GM10847 (cell line): ENCODE data around the gene MAP3K15.

Experiments used
- POLR2A ChIP-seq: IDR thresholded peaks from 2 replicates; pipeline ENCODE4 v1.6.1; 2011; ENCODE audit not compliant: insufficient read length; ENCODE audit errors: extremely low read depth

MAP3K15 gene, protein sequence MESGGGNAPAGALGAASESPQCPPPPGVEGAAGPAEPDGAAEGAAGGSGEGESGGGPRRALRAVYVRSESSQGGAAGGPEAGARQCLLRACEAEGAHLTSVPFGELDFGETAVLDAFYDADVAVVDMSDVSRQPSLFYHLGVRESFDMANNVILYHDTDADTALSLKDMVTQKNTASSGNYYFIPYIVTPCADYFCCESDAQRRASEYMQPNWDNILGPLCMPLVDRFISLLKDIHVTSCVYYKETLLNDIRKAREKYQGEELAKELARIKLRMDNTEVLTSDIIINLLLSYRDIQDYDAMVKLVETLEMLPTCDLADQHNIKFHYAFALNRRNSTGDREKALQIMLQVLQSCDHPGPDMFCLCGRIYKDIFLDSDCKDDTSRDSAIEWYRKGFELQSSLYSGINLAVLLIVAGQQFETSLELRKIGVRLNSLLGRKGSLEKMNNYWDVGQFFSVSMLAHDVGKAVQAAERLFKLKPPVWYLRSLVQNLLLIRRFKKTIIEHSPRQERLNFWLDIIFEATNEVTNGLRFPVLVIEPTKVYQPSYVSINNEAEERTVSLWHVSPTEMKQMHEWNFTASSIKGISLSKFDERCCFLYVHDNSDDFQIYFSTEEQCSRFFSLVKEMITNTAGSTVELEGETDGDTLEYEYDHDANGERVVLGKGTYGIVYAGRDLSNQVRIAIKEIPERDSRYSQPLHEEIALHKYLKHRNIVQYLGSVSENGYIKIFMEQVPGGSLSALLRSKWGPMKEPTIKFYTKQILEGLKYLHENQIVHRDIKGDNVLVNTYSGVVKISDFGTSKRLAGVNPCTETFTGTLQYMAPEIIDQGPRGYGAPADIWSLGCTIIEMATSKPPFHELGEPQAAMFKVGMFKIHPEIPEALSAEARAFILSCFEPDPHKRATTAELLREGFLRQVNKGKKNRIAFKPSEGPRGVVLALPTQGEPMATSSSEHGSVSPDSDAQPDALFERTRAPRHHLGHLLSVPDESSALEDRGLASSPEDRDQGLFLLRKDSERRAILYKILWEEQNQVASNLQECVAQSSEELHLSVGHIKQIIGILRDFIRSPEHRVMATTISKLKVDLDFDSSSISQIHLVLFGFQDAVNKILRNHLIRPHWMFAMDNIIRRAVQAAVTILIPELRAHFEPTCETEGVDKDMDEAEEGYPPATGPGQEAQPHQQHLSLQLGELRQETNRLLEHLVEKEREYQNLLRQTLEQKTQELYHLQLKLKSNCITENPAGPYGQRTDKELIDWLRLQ (N-terminal part only)

GRCh38 chrX:19514791-19515614 lies at the start of gene MAP3K15:
TSS of gene MAP3K15 (minus strand) at chrX:19515508. CDS start at chrX:19515261, 247 bp downstream.
- no peak for TF ChIP-seq POLR2A

DNA sequence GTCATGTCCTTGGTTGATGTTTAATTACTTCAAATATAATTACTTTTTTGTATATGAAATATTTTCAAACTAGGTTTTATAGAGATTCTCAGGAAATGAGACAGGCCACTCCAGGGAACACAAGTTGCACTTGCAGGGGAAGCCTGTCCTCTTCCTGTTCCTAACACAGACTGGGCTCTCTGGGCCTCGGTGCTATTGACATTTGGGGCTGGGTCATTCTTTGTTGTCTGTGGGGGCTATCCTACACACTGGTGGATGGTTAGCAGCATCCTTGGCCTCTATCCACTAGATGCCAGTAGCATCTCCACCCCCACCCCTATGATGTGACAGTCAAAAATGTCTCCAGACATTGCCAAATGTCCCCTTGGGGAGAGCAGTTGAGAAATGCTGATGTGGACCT lies 49.3 kb upstream of the MAP3K15 start:
- no peak for TF ChIP-seq POLR2A

DNA sequence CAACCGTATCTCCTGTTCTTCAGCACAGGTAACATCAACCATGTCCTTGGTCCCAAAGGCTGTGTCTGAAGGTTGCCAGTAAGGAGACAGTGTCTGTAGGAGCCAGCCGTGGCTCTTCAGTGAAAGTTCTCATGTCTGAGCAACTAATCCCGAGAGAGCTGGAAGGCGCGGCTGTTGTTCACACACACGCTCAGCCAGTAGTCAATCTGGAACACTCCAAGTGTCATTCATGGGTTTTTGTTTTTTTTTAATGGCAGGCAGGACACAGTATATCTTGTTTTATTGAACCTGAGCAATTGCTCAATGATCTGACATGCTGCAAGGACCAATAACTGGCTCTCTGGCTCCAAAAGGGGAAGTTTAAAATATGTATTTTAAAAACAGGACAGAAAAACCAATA lies 48.4 kb upstream of the MAP3K15 start:
- TF ChIP-seq POLR2A: no peak

GRCh38 chrX:19563327-19563726 lies 48.0 kb upstream of the MAP3K15 start:
- TF ChIP-seq POLR2A: no peak

- no peak for TF ChIP-seq POLR2A
Observed at GRCh38 chrX:19560611-19561010, 45.3 kb upstream of the MAP3K15 start.

DNA sequence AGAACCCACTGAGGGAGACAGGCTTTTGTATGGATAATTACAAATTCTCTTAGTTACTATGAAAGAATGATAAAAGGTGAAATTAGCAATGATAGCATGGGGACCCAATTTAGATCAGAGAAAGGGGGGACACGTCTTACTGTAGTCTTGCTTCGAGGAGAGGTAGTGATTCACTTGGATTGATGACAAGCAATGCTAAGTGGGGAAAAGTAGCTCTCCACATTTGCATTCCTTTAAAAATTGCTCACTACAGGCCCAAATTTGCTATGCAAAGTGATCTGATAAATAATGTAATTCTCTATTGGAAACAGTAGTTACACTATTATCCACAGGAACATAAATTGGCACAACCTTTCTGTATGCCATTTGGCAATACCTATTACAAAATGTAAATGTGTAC lies 42.5 kb upstream of the MAP3K15 start:
- no peak for TF ChIP-seq POLR2A

- no peak for TF ChIP-seq POLR2A
Observed at GRCh38 chrX:19556202-19556601, 40.9 kb upstream of the MAP3K15 start.

GRCh38 chrX:19555683-19556082 lies 40.4 kb upstream of the MAP3K15 start:
- TF ChIP-seq POLR2A: no peak

DNA sequence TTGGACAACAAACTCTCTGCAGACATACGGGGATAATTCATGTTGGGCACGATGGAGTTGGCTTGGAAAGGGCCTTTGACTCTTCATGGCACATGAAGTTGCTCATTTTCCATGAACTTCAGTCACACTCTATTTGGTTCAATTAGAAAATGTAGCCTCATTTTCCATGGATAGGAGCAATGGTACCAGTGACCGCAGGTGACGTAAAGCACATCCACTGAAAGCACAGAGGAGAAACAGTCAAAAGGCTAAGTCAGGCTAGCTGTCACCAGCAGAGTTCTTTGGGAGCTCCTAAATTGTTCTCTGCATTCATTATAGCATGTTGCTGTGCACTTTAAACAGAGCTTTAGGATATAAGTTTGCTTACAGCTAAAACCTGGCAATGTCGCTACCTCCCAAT lies 39.9 kb upstream of the MAP3K15 start:
- no peak for TF ChIP-seq POLR2A

GRCh38 chrX:19554786-19555185 lies 39.5 kb upstream of the MAP3K15 start:
- TF ChIP-seq POLR2A: no peak

GRCh38 chrX:19552793-19553192 lies 37.5 kb upstream of the MAP3K15 start:
- no peak for TF ChIP-seq POLR2A

- no peak for TF ChIP-seq POLR2A
Observed at GRCh38 chrX:19549838-19550237, 34.5 kb upstream of the MAP3K15 start.

GRCh38 chrX:19548934-19549333 lies 33.6 kb upstream of the MAP3K15 start:
- no peak for TF ChIP-seq POLR2A

- no peak for TF ChIP-seq POLR2A
Observed at GRCh38 chrX:19548279-19548678, 33.0 kb upstream of the MAP3K15 start.
